ENCODE results near the gene C16orf95. TPM values are rescaled to one million over a fixed set of nuclear protein-coding genes. Genes with fewer than 3 reads are reported as not detected.

The C16orf95 gene
- total RNA-seq, 1 donor from 2014 or later = 4.7 TPM

GRCh38 chr16:87324411-87325275 lies 7.5 kb upstream of the C16orf95 start:
- H3K4me3 Mint-ChIP-seq (ENCODE audit: low read depth) = no peak overlapping the region
- peak; percentile 34 for DNase-seq (ENCODE audit: low spot score, unreplicated experiment)
- H3K27me3 Mint-ChIP-seq = no peaks in the 10 kb centered on the region
- H3K36me3 Mint-ChIP-seq (ENCODE audit: insufficient read depth) = no peaks in the 10 kb centered on the region
- no peaks in the 10 kb centered on the region for H3K4me1 Mint-ChIP-seq (ENCODE audit: low read depth)
- H3K9me3 Mint-ChIP-seq (ENCODE audit: low read depth) = no peaks in the 10 kb centered on the region
- no peak overlapping the region for H3K27ac Mint-ChIP-seq
- peak; percentile 88 for TF ChIP-seq CTCF (IDR thresholded peaks at IDR 0.05; ENCODE audit: unreplicated experiment)

GRCh38 chr16:87323727-87324410 lies 6.7 kb upstream of the C16orf95 start:
- Mint-ChIP-seq H3K36me3 (ENCODE audit: insufficient read depth) (no peaks in the 10 kb centered on the region), H3K9me3 (ENCODE audit: low read depth) (no peaks in the 10 kb centered on the region), H3K4me1 (ENCODE audit: low read depth) (no peaks in the 10 kb centered on the region), H3K27ac (no peak overlapping the region), H3K4me3 (ENCODE audit: low read depth) (no peak overlapping the region), H3K27me3 (no peaks in the 10 kb centered on the region)
- DNase-seq (ENCODE audit: low spot score, unreplicated experiment) = no peak
- no peak for TF ChIP-seq CTCF (IDR thresholded peaks at IDR 0.05; ENCODE audit: unreplicated experiment)

- H3K27ac Mint-ChIP-seq = no peak overlapping the region
- no peaks in the 10 kb centered on the region for H3K9me3 Mint-ChIP-seq (ENCODE audit: low read depth)
Observed at GRCh38 chr16:87322833-87323726, 5.9 kb upstream of the C16orf95 start.

GRCh38 chr16:87322360-87322759 lies 5.2 kb upstream of the C16orf95 start:
- Mint-ChIP-seq H3K9me3 (ENCODE audit: low read depth) (no peaks in the 10 kb centered on the region), H3K27ac (no peak overlapping the region), H3K4me1 (ENCODE audit: low read depth) (peaks cover 9% of the 10 kb centered on the region), H3K36me3 (ENCODE audit: insufficient read depth) (no peaks in the 10 kb centered on the region), H3K4me3 (ENCODE audit: low read depth) (no peak overlapping the region), H3K27me3 (no peaks in the 10 kb centered on the region)
- no peak for TF ChIP-seq CTCF (IDR thresholded peaks at IDR 0.05; ENCODE audit: unreplicated experiment)
- DNase-seq (ENCODE audit: low spot score, unreplicated experiment) = no peak

More at GRCh38 chr16:87322833-87323726, 5.9 kb upstream of the C16orf95 start:
- peaks cover 8% of the 10 kb centered on the region for H3K4me1 Mint-ChIP-seq (ENCODE audit: low read depth)
- no peak for TF ChIP-seq CTCF (IDR thresholded peaks at IDR 0.05; ENCODE audit: unreplicated experiment)
- H3K4me3 Mint-ChIP-seq (ENCODE audit: low read depth) = no peak overlapping the region
- DNase-seq (ENCODE audit: low spot score, unreplicated experiment) = no peak
- no peaks in the 10 kb centered on the region for H3K36me3 Mint-ChIP-seq (ENCODE audit: insufficient read depth)
- no peaks in the 10 kb centered on the region for H3K27me3 Mint-ChIP-seq
